Activated naive CD4-positive, alpha-beta T cell treated with anti-CD3 and anti-CD28 coated beads, Interleukin-2, amount 50 U/mL, for 24 hours (primary cell): ENCODE measurements around the gene CCDC85B.

Experiments used
- H3K27ac Mint-ChIP-seq: one replicate; pipeline ENCODE4 v1.8.0; 2021; ENCODE audit warnings: mild to moderate bottlenecking, mixed read lengths
- H3K27me3 Mint-ChIP-seq: one replicate; pipeline ENCODE4 v1.8.0; 2021; ENCODE audit warnings: mixed read lengths
- H3K36me3 Mint-ChIP-seq: one replicate; pipeline ENCODE4 v1.8.0; 2021; ENCODE audit warnings: mixed read lengths
- H3K4me1 Mint-ChIP-seq: one replicate; pipeline ENCODE4 v1.8.0; 2021; ENCODE audit warnings: mixed read lengths
- H3K4me3 Mint-ChIP-seq: one replicate; pipeline ENCODE4 v1.8.0; 2021; ENCODE audit warnings: mild to moderate bottlenecking, mixed read lengths
- H3K9me3 Mint-ChIP-seq: one replicate; pipeline ENCODE4 v1.8.0; 2021; ENCODE audit warnings: mixed read lengths

Gene CCDC85B

DNA sequence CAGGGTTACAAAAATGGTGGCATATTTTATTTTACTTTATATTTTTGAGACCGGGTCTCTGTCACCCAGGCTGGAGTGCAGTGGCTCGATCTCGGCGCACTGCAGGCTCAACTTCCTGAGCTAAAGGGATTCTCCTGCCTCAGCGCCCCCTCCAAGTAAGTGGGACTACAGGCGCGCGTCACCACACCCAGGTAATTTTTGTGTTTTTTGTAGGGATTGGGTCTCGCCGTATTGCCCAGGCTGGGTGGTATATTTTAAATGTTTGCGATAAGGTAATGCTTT lies 10.4 kb downstream of the CCDC85B start:
- Mint-ChIP-seq H3K9me3 (no peaks in the 10 kb centered on the region), H3K27ac (peak overlapping the region; percentile 79), H3K36me3 (peaks cover 13% of the 10 kb centered on the region), H3K4me1 (peaks cover 26% of the 10 kb centered on the region), H3K27me3 (no peaks in the 10 kb centered on the region), H3K4me3 (peak overlapping the region; percentile 60)

DNA sequence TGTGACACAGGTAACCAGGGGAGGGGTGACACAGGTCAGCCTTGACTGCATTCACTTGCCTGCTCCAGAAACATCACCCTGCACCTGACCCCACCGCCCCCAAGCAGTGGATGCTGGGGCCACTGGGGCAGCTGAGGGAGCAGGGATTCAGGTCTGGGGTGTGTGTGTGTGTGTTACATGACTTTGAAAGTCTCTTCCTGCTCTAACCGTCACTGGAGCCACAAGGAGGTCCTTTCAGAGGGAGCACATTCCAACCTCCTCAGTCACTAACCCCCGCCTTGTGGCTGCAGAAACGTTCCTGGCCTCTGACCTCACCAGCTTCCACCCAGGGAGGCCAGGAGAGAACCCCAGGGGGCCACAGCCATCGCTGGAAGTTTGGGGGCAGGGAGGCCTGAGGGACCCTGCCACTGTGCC lies 12.6 kb downstream of the CCDC85B start:
- Mint-ChIP-seq H3K4me1 (peaks cover 8% of the 10 kb centered on the region), H3K4me3 (no peak overlapping the region)

DNA sequence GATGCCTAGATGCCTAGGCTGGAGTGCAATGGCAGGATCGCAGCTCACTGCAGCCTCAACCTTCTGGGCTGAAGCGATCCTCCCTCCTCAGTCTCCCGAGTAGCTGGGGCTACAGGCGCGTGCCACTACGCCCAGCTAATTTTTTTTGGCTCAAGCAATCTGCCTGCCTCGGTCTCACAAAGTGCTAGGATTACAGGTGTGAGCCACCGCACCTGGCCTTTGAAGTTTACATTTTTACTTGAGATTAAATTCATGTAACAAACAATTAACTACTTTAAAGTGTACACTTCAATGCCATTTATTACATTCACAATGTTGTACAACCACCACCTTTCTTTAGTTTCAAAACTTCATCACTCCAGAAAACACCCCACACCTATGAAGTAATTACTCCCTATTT lies 13.2 kb downstream of the CCDC85B start:
- H3K4me1 Mint-ChIP-seq, result peaks cover 8% of the 10 kb centered on the region
- H3K36me3 Mint-ChIP-seq, result peaks cover 3% of the 10 kb centered on the region
- no peaks in the 10 kb centered on the region for H3K9me3 Mint-ChIP-seq
- H3K27me3 Mint-ChIP-seq, result no peaks in the 10 kb centered on the region
- H3K4me3 Mint-ChIP-seq, result no peak overlapping the region
- peak overlapping the region; percentile 68 for H3K27ac Mint-ChIP-seq

More for the DNA sequence above, 12.6 kb downstream of the CCDC85B start:
- Mint-ChIP-seq H3K36me3 (peaks cover 3% of the 10 kb centered on the region), H3K27me3 (no peaks in the 10 kb centered on the region), H3K9me3 (no peaks in the 10 kb centered on the region), H3K27ac (no peak overlapping the region)

DNA sequence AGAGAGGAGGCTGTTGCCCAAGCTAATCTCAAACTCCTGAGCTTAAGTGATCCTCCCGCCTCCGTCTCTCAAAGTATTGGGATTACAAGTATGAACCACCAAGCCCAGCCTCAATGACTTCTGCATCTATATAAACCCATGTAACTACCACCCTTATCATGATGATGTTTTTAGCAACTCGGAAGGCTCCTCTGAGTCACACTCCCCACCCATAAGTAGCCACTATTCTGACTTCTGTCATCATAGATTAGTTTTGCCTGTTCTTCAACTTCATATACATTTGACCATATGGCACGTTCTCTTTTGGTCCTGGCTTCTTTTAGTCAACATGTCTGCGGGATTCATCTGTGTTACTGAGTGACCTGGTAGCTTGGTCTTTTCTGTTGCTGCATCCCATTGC lies 16.1 kb downstream of the CCDC85B start:
- H3K4me1 Mint-ChIP-seq, result peaks cover 7% of the 10 kb centered on the region
- no peak overlapping the region for H3K4me3 Mint-ChIP-seq
- H3K27ac Mint-ChIP-seq, result no peak overlapping the region
- no peaks in the 10 kb centered on the region for H3K9me3 Mint-ChIP-seq
- no peaks in the 10 kb centered on the region for H3K36me3 Mint-ChIP-seq
- H3K27me3 Mint-ChIP-seq, result no peaks in the 10 kb centered on the region

DNA sequence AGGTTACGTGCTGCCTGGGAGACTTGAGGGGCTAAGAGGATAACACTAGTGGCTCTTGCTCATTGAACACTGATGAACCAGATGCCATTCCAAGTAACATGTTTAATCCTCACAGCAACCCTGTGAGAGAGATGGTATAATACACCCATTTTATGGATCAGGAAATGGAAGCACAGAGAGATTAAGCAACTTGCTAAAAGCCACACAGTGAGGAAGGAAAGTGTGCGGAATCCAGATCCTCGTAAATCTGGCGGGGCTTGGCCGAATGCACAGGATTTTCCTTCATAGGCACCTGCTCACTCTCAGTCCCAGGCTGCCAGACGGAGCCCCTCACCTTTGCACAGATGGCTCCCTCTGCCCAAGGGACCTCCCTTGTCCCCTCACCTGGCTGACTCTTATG lies 17.4 kb downstream of the CCDC85B start:
- H3K4me1 Mint-ChIP-seq, result peaks cover 7% of the 10 kb centered on the region
- H3K4me3 Mint-ChIP-seq, result no peak overlapping the region
- no peak overlapping the region for H3K27ac Mint-ChIP-seq
- H3K36me3 Mint-ChIP-seq, result no peaks in the 10 kb centered on the region
- H3K9me3 Mint-ChIP-seq, result no peaks in the 10 kb centered on the region
- no peaks in the 10 kb centered on the region for H3K27me3 Mint-ChIP-seq

DNA sequence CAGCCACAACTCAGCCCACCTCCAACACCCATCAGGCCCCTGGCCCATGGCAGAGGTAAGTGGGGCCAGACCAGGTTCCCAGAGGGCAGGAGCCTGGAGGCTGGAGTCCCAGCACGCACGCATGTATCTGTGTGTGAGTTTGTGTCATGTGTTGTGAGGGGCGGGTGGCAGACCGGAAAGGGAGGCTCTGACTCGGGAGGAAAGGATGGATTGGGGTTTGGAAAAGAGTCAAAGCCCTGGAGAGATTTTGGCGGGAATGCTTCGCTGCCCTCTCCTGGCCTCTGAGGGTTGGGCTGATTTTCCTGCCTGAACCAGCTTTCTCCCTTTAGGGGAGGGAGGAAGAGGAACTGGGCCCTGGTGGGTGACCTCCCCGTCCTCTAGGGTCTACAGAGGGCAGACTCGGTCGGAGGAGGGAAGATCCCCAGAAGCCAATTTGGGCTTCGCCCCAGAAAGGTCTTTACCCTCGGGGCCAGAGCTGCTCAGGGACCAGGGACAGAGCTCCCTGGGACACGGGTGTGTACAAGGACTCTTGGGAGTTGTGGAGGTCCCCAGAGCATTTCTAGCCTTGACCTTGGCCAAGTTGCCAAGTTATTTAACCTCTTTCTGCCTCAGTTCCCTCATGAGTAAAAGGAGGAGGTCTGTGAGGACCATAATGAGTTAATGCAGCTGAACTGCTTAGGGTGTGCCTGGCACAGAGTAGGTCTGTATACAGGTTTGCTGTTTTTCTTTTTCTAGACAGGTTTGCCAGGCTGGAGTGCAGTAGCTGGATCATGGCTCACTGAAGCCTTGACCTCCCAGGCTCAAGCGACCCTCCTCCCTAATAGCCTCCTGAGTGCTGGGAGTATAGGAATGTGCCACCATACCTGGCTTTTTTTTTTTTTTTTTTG lies 21.5 kb downstream of the CCDC85B start:
- peaks cover 31% of the 10 kb centered on the region for H3K4me1 Mint-ChIP-seq
- no peak overlapping the region for H3K27ac Mint-ChIP-seq
- no peaks in the 10 kb centered on the region for H3K27me3 Mint-ChIP-seq
- H3K4me3 Mint-ChIP-seq, result no peak overlapping the region
- no peaks in the 10 kb centered on the region for H3K36me3 Mint-ChIP-seq
- no peaks in the 10 kb centered on the region for H3K9me3 Mint-ChIP-seq

DNA sequence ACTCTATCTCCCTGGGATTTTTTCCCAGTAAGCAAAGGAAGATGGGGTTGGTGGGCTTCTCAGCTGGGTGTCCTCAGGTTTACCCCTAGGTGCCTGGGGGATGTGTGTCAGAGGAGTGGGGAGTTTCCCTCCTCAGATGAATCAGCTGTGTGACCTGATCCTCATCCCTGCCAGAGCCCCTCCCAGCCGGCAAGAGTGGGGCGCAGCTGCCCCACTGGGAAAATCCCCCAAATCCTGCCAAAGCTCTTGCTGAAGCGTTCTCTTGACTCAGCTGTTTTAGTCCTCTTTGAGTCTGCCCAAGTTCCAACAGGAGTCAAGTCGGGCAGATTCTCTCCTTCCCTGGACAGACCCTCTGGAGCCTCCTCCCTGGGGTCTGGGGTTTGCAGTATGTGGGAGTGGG lies 22.4 kb downstream of the CCDC85B start:
- no peaks in the 10 kb centered on the region for H3K27me3 Mint-ChIP-seq
- H3K4me1 Mint-ChIP-seq, result peaks cover 36% of the 10 kb centered on the region
- H3K4me3 Mint-ChIP-seq, result no peak overlapping the region
- no peak overlapping the region for H3K27ac Mint-ChIP-seq
- no peaks in the 10 kb centered on the region for H3K9me3 Mint-ChIP-seq
- no peaks in the 10 kb centered on the region for H3K36me3 Mint-ChIP-seq

DNA sequence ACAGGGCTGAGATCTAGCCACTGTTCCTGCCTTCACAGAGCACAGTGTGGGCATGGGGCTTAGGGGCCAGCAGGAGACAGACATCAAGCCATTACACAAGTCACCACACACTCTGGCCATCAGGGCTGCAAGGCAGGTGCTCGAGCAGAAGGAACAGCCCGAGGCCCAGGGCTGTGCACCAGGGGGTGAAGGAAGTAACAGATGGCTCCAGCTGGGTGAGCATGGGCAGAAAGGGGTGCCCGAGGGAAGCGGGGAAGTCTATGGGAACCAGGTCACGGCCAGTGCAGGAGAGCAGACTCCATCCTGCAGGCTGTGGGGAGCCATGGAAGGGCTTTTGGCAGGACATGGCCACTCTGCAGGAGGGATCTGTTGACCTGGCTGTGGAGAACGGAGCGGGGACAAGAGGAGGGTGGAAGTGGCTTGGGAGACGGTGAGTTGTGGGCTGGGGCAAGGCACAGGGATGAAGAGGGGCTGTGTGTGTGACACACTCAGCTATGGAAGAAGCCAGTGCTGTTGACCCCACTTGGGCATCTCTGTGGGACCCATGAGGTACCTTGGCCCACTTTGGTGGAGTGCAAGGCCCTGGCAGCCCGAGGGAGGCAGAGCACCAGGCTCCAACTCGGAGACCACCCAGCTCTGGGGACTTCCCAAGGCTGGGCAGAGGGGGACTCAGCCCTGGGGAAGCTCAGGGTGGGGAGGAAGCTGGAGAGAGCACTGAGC lies 24.8 kb downstream of the CCDC85B start:
- Mint-ChIP-seq H3K27ac (no peak overlapping the region), H3K4me3 (peak overlapping the region; percentile 6), H3K4me1 (peaks cover 36% of the 10 kb centered on the region), H3K36me3 (no peaks in the 10 kb centered on the region), H3K9me3 (no peaks in the 10 kb centered on the region), H3K27me3 (no peaks in the 10 kb centered on the region)

DNA sequence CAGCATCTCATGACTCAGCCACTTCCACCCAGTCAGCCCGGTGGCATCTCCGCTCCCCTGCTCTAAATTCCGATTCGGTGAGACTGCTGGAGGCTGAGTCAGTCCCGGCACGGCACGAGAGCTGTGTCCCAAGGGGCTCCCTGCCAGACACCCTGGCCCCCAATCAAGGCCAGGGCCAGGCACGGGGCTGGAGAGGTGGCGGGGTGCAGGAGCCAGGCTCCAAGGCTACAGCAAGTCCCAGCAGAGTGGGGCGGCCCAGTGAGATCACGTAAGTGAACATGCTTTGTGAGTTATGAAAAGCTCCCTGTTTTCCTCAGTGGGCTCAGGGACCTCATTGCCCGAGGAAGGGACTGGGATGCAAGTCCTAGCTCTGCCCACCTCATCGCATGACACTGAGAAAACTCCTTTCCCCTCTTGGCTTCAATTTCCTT lies 25.4 kb downstream of the CCDC85B start:
- Mint-ChIP-seq H3K27ac (no peak overlapping the region), H3K4me3 (no peak overlapping the region), H3K4me1 (peaks cover 42% of the 10 kb centered on the region), H3K27me3 (no peaks in the 10 kb centered on the region), H3K9me3 (no peaks in the 10 kb centered on the region), H3K36me3 (no peaks in the 10 kb centered on the region)

DNA sequence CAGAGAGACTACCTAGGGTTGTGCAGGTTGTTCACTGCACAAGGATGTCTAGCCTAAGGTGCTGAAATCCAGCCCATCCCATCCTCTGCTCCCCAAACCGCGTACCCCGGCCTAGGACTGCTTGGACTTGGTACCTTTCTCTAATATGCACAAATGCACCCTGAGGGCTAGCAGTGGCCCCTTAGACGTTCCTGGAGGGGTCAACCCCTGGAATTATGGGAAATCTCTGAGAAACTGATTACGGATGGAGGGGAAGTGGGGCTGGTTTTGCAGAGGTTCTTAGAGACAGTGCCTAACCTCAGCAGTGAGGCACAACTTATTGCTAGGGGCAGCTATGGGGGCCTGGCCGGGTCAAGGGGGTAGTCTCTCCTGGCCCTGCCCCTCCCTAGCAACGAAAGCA lies 25.9 kb downstream of the CCDC85B start:
- H3K4me1 Mint-ChIP-seq, result peaks cover 42% of the 10 kb centered on the region
- H3K27me3 Mint-ChIP-seq, result no peaks in the 10 kb centered on the region
- H3K9me3 Mint-ChIP-seq, result no peaks in the 10 kb centered on the region
- peak overlapping the region; percentile 86 for H3K4me3 Mint-ChIP-seq
- H3K27ac Mint-ChIP-seq, result peak overlapping the region; percentile 66
- H3K36me3 Mint-ChIP-seq, result no peaks in the 10 kb centered on the region

DNA sequence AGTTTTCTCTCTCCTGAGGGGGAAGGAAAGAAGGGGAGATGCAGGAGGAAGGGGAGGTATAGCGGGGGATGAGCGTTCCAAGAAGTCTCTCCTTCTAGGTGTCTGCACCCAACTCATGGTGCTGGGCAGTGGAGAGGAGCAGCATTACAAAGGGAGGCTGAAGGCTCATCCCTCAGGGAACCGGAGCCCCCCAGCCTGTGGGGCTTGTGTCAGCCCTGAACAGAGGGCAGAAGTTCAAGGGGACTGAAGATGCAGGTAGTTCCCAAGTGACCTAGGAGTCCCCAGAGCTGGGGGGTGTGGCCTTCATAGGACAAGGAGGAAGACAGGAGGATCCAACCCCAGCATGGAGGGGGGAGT lies 26.6 kb downstream of the CCDC85B start:
- H3K27ac Mint-ChIP-seq, result peak overlapping the region; percentile 66

DNA sequence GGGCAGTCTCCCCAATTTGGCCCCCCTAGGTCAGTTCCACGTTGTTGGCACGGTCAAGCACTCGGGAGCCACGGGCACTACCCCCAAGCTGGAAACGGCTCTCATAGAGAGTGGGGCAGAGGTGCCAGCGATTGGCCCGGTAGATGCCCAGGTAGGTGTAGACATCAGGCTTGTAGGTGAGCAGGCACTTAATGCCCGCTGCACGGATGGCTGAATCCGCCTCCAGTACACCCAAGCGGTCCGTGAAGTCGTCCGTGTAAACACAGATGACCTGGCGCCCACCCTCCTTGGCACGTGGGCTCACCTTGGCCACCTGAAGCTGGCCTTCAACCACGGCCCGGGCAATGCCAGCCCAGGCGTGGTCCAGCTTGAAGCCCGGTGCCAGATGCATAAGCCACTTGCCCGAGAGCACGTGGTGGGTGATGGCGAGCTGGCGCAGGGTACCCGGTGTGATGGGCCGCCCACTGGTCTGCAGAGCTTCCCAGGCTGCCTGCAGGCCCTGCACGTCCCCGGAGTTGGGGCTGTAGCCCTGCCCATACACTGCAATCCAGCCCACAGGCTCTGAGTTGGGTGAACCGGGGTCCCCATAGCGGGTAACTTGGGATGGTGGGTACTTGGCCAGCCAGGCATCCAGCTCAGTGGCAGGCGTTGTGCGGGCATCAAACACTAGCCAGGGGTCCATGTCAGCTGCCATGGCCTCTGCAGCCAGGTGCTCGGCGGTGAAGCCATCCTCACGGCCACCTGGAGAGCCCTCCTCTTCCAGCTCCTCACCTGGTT lies 27.1 kb downstream of the CCDC85B start:
- Mint-ChIP-seq H3K36me3 (peaks cover 2% of the 10 kb centered on the region), H3K9me3 (no peaks in the 10 kb centered on the region), H3K27me3 (no peaks in the 10 kb centered on the region), H3K27ac (no peak overlapping the region), H3K4me1 (peaks cover 49% of the 10 kb centered on the region), H3K4me3 (peak overlapping the region; percentile 86)

More for the DNA sequence above, 26.6 kb downstream of the CCDC85B start:
- no peaks in the 10 kb centered on the region for H3K9me3 Mint-ChIP-seq
- peak overlapping the region; percentile 86 for H3K4me3 Mint-ChIP-seq
- H3K4me1 Mint-ChIP-seq, result peaks cover 43% of the 10 kb centered on the region
- no peaks in the 10 kb centered on the region for H3K27me3 Mint-ChIP-seq
- H3K36me3 Mint-ChIP-seq, result peaks cover under 1% of the 10 kb centered on the region

DNA sequence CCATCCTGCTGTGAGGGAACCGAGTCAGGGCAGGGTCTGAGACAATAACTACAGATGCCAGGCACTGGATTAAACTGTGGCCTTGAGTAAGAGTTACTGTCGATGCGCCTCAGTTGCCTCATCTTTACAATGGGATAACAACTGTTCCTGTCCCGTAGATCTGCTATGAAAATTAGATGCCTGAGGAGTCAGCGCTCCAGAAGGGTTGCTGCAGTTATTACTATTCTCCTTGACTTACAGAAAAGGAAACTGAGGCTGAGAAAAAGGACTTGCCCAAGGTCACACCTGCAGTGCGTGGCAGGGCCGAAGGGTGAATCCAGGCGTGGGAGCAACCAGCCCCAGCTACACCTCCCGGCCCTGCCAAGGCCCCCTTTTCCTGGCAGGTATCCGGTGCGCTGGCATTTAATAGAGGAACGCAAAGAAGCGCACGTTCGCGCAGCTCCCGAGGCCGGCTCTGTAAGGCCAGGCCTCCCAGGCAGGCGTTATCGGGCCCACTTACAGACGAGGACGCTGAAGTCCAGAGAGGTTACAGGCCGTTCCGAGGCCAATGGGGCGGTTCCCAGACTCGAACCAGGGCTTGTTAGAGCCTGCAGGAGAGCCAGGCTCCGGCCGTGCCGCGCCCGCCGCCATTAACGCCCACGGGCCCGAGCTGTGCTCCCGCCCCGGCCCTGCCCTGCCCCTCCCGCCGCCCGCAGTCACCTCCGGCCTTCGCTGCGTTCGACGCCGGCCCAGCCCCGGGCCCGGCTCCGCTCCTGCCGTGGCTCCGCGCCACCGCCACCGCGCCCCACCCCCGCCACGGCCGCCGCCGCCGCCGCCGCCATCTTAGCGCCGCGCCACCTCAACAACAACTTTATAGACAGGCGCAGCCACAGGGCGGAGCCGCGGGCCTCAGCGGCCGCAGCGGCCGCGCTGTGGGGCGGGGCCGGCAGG lies 28.0 kb downstream of the CCDC85B start, which contains the start of gene C11orf68:
TSS of gene C11orf68 (minus strand) at position 852 of the 930 bp plus-strand sequence. CDS start at position 821, 31 bp downstream.
- Mint-ChIP-seq H3K9me3 (no peaks in the 10 kb centered on the region), H3K4me3 (peak within 1 kb of the TSS; percentile 91), H3K4me1 (peaks cover 55% of the 10 kb centered on the region), H3K27ac (peak within 1 kb of the TSS; percentile 90), H3K27me3 (no peaks in the 10 kb centered on the region), H3K36me3 (peaks cover 6% of the 10 kb centered on the region)

DNA sequence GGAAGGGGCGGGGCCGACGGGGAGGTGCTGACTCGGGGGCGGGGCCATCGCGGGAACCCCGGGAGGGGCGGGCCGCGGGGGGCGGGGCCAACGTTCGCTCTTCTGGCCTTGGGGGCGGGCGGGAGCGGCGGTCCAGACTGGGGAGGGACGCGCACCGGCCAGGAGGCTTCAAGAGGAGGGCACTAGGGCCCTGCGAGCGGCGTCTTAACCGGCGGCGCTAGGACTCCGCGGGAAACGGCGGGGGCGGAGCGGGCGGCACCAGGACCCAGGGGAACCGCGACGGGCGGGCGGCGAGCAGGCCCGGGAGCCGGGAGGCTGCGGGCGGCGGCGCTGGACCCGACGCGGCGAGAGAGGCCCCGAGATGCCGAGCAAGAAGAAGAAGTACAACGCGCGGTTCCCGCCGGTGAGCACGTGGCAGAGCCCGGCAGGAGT lies 28.7 kb downstream of the CCDC85B start, which contains the start of gene DRAP1:
TSS of gene DRAP1 (plus strand) at position 286 of the 432 bp plus-strand sequence. CDS start at position 362, 76 bp downstream.
- H3K27ac Mint-ChIP-seq, result peak within 1 kb of the TSS; percentile 90
- H3K4me1 Mint-ChIP-seq, result peaks cover 57% of the 10 kb centered on the region
- H3K27me3 Mint-ChIP-seq, result no peaks in the 10 kb centered on the region
- no peaks in the 10 kb centered on the region for H3K9me3 Mint-ChIP-seq
- H3K36me3 Mint-ChIP-seq, result peaks cover 6% of the 10 kb centered on the region
- H3K4me3 Mint-ChIP-seq, result peak within 1 kb of the TSS; percentile 91
